GM23338 (cell line): ENCODE data around the gene SLC48A1. TPM values are rescaled to one million over a fixed set of nuclear protein-coding genes. Genes with fewer than 3 reads are reported as not detected.
A peak's percentile ranks its signal among the peaks of the same experiment; 100 is the strongest.

Experiments used
- ATAC-seq: fragments of 200-7000 bp; cut with Tn5 transposase; 3 replicates; pipeline ENCODE4 v1.9.1; 2020
- DNase-seq: peaks from one replicate; pipeline ENCODE4 v3.0.0-alpha.2; 2015; ENCODE audit warnings: low spot score
- H2AFZ ChIP-seq: fragments of 200-600 bp; sonication (generic); 2 replicates; pipeline ENCODE4 v1.8.0; 2016; ENCODE audit warnings: antibody characterized with exemption, mild to moderate bottlenecking, moderate library complexity
- H3F3A ChIP-seq: fragments of 200-600 bp; sonication (generic); replicated peaks from 2 replicates; pipeline ENCODE4 v1.8.0; 2017; ENCODE audit warnings: antibody characterized with exemption, mixed run types, low read depth
- H3K27ac ChIP-seq: fragments of 200-600 bp; sonication (generic); 2 replicates; pipeline ENCODE4 v1.6.1; 2016; ENCODE audit warnings: low read depth
- H3K27me3 ChIP-seq: fragments of 200-600 bp; sonication (generic); 2 replicates; pipeline ENCODE4 v1.8.0; 2016; ENCODE audit warnings: mild to moderate bottlenecking, mixed run types, moderate library complexity; ENCODE audit not compliant: insufficient read depth
- H3K36me3 ChIP-seq: fragments of 200-600 bp; sonication (generic); 2 replicates; pipeline ENCODE4 v1.8.0; 2016; ENCODE audit warnings: mild to moderate bottlenecking; ENCODE audit not compliant: insufficient read depth
- H3K4me1 ChIP-seq: fragments of 200-600 bp; sonication (generic); 2 replicates; pipeline ENCODE4 v1.8.0; 2016; ENCODE audit warnings: mild to moderate bottlenecking, moderate library complexity; ENCODE audit not compliant: insufficient read depth
- H3K4me2 ChIP-seq: fragments of 200-600 bp; sonication (generic); 2 replicates; pipeline ENCODE4 v1.7.1; 2017; ENCODE audit warnings: mixed run types
- H3K4me3 ChIP-seq: fragments of 200-600 bp; sonication (generic); 2 replicates; pipeline ENCODE4 v1.6.1; 2016; ENCODE audit warnings: mixed run types
- H3K79me2 ChIP-seq: fragments of 200-600 bp; sonication (generic); replicated peaks from 2 replicates; pipeline ENCODE4 v1.8.0; 2017; ENCODE audit warnings: mild to moderate bottlenecking; ENCODE audit not compliant: insufficient read depth
- H3K9me2 ChIP-seq: fragments of 200-600 bp; sonication (generic); 2 replicates; pipeline ENCODE4 v1.8.0; 2017; ENCODE audit not compliant: insufficient read depth
- H4K20me1 ChIP-seq: fragments of 200-600 bp; sonication (generic); replicated peaks from 2 replicates; pipeline ENCODE4 v1.8.0; 2017; ENCODE audit warnings: mild to moderate bottlenecking; ENCODE audit not compliant: insufficient read depth
- H3K27ac Mint-ChIP-seq: 2 replicates; pipeline ENCODE4 v1.8.0; 2020; ENCODE audit warnings: inconsistent platforms, mild to moderate bottlenecking, moderate library complexity, mixed read lengths
- H3K27me3 Mint-ChIP-seq: 3 replicates; pipeline ENCODE4 v1.8.0; 2022; ENCODE audit warnings: low read depth, mild to moderate bottlenecking, moderate library complexity, mixed read lengths, inconsistent platforms; ENCODE audit not compliant: insufficient read depth, poor library complexity
- H3K36me3 Mint-ChIP-seq: 3 replicates; pipeline ENCODE4 v1.8.0; 2021; ENCODE audit warnings: low read depth, mild to moderate bottlenecking, inconsistent platforms, moderate library complexity, mixed read lengths
- H3K4me1 Mint-ChIP-seq: 3 replicates; pipeline ENCODE4 v1.8.0; 2020; ENCODE audit warnings: mild to moderate bottlenecking, inconsistent platforms, mixed read lengths
- H3K4me3 Mint-ChIP-seq: 3 replicates; pipeline ENCODE4 v1.8.0; 2021; ENCODE audit warnings: moderate library complexity, mild to moderate bottlenecking, inconsistent platforms, mixed read lengths
- H3K9me3 Mint-ChIP-seq: 3 replicates; pipeline ENCODE4 v1.8.0; 2020; ENCODE audit warnings: moderate library complexity, mild to moderate bottlenecking, inconsistent platforms, mixed read lengths
- ETS1 ChIP-seq: IDR thresholded peaks from 2 replicates; pipeline ENCODE4 v1.6.1; 2016; ENCODE audit warnings: antibody characterized with exemption
- JUNB ChIP-seq: IDR thresholded peaks from one replicate; pipeline ENCODE4 v1.6.1; 2016; ENCODE audit warnings: antibody characterized with exemption; ENCODE audit not compliant: unreplicated experiment
- NANOG ChIP-seq: IDR thresholded peaks from 2 replicates; pipeline ENCODE4 v1.6.1; 2016; ENCODE audit warnings: antibody characterized with exemption, borderline replicate concordance
- ZNF331 ChIP-seq: fragments of 250-450 bp; sonication (Bioruptor Pico); IDR thresholded peaks from 2 replicates; pipeline ENCODE4 v1.5.0; 2020; ENCODE audit warnings: low read depth, mild to moderate bottlenecking, moderate library complexity
- polyA plus RNA-seq: library from polyadenylated mRNA; unstranded; fragments of >200 nt; fragmentation: Nextera tagmentation; extraction: Ambion mirVana; gene quantifications from 2 replicates; pipeline ENCODE4 v1.2.1, GENCODE V29; 2016
- total RNA-seq: library from RNA; depleted of rRNA; stranded (reverse); fragments of >200 nt; shearing (Covaris generic); gene quantifications from 2 replicates; pipeline ENCODE4 v1.2.3, GENCODE V29; 2014
- TF ChIP-seq, protein P1 (sequence below), 2 experiments: fragments of 200-600 bp in 1 of 2; sonication (generic) in 1 of 2; conservative IDR thresholded peaks; 2 replicates each; pipeline versions ENCODE4 v1.5.1 to v1.6.1; 2016 to 2017; ENCODE audit warnings: antibody characterized with exemption in 2 of 2, low read depth in 2 of 2, mild to moderate bottlenecking in 2 of 2, moderate library complexity in 1 of 2
- TF ChIP-seq, protein P2 (sequence below): IDR thresholded peaks from one replicate; pipeline ENCODE4 v1.6.1; 2018; ENCODE audit warnings: antibody characterized with exemption; ENCODE audit not compliant: unreplicated experiment

Gene SLC48A1
- total and polyA plus RNA-seq, 2 experiments from 2014 or later, result 5.8 to 9.0 TPM

DNA sequence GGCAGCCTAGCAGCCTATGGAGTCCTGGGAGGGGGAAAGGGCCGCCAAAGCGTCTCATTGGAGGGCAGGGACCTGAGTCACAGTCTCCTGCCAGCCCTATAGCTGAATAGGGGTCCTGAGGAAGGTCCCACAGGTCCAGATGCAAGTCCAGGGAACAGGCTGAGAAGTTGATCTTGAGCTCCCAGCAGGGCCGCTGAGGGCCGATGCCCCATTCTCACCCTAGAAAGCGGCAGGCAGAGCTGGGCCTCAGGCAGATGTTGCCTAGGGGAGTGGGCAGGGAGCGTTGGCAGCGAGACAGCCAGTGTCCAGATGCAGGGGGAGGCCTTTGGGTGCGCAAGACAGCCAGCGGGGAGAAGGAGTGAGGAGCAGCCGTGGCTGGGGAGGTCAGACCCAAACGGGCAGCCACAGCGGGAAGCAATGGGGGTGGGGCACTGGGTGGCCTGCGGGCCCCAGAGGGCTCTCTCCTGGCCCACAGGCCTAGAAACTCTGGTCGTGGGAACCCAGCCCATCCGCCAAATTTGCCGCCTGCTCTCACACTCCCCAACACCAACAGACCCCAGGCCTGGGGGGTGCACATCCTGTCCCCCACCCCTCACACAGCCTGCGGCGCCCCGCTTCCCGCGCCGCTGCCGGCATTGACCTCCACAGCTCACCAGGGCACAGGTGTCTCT lies 45.6 kb downstream of the SLC48A1 start (continued):
- TF ChIP-seq, protein P1, sequence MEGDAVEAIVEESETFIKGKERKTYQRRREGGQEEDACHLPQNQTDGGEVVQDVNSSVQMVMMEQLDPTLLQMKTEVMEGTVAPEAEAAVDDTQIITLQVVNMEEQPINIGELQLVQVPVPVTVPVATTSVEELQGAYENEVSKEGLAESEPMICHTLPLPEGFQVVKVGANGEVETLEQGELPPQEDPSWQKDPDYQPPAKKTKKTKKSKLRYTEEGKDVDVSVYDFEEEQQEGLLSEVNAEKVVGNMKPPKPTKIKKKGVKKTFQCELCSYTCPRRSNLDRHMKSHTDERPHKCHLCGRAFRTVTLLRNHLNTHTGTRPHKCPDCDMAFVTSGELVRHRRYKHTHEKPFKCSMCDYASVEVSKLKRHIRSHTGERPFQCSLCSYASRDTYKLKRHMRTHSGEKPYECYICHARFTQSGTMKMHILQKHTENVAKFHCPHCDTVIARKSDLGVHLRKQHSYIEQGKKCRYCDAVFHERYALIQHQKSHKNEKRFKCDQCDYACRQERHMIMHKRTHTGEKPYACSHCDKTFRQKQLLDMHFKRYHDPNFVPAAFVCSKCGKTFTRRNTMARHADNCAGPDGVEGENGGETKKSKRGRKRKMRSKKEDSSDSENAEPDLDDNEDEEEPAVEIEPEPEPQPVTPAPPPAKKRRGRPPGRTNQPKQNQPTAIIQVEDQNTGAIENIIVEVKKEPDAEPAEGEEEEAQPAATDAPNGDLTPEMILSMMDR (conservative IDR thresholded peaks at IDR 0.05; ENCODE audit: low read depth in 2 of 2), result no peak
- TF ChIP-seq ETS1, result no peak
- no peak for TF ChIP-seq ZNF331 (CRISPR knock-in tag)
- no peak for TF ChIP-seq JUNB
- TF ChIP-seq, protein P2, sequence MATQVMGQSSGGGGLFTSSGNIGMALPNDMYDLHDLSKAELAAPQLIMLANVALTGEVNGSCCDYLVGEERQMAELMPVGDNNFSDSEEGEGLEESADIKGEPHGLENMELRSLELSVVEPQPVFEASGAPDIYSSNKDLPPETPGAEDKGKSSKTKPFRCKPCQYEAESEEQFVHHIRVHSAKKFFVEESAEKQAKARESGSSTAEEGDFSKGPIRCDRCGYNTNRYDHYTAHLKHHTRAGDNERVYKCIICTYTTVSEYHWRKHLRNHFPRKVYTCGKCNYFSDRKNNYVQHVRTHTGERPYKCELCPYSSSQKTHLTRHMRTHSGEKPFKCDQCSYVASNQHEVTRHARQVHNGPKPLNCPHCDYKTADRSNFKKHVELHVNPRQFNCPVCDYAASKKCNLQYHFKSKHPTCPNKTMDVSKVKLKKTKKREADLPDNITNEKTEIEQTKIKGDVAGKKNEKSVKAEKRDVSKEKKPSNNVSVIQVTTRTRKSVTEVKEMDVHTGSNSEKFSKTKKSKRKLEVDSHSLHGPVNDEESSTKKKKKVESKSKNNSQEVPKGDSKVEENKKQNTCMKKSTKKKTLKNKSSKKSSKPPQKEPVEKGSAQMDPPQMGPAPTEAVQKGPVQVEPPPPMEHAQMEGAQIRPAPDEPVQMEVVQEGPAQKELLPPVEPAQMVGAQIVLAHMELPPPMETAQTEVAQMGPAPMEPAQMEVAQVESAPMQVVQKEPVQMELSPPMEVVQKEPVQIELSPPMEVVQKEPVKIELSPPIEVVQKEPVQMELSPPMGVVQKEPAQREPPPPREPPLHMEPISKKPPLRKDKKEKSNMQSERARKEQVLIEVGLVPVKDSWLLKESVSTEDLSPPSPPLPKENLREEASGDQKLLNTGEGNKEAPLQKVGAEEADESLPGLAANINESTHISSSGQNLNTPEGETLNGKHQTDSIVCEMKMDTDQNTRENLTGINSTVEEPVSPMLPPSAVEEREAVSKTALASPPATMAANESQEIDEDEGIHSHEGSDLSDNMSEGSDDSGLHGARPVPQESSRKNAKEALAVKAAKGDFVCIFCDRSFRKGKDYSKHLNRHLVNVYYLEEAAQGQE, result no peak
- TF ChIP-seq NANOG, result no peak

DNA sequence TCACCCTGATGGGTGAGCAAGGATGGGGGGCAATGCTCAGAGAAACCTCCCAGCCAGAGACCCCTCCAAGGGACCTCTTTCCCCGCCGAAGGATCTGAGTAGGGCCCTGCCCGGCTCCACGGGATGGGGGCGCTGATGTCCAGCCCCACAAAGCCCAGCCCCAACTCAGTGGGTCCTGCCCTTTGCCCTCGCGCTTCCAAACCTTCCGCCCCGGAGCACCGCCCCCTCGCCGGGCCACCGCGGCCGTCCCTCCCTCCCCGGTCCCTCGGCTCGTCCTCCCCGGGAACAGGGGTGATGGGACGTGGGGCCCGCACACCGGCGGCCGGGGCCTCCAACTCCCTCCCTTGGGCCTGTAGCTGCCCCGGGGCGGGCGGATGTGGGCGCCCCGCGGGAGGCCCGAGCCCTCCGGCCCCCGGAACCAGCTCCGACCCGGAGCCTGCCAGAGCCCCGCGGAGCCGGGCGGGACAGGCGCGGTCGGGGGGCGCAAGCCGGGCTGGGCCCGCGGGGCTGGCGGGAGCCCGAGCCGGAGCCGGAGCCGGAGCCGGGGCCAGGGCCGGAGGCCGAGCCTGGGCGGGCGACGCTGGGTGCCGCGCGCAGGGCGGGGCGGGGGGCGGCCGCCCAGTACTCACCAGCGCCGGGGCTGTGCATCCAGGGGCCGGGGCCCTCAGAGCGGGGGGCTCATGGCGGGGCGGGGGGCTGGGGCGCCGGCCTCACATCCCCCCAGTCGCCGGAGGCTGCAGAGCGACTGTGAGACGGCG lies 46.3 kb downstream of the SLC48A1 start:
- Histone ChIP-seq H3K4me1 (peaks cover 56% of the 10 kb centered on the region), H3K27me3 (no peaks in the 10 kb centered on the region), H3K27ac (peak overlapping the region; percentile 66; the same call in 1 of the 2 replicates), H3K9me2 (0 out of 2 replicates have a peak, but pooled peaks cover 3% of the 10 kb centered on the region), H3K79me2 (peaks cover 55% of the 10 kb centered on the region), H3K36me3 (no peaks in the 10 kb centered on the region), H2AFZ (no peak overlapping the region), H3F3A (peaks cover 3% of the 10 kb centered on the region; the same call in 1 of the 2 replicates), H3K4me3 (peak overlapping the region; percentile 87), H4K20me1 (peaks cover 10% of the 10 kb centered on the region), H3K4me2 (peak overlapping the region; percentile 99)
- H3K36me3 Mint-ChIP-seq, result peaks cover 8% of the 10 kb centered on the region
- H3K4me3 Mint-ChIP-seq, result peak overlapping the region; percentile 90
- H3K27me3 Mint-ChIP-seq, result peaks cover 19% of the 10 kb centered on the region
- DNase-seq (peak; percentile 81), ATAC-seq (peak; percentile 46)
- TF ChIP-seq, protein P2, result no peak
- TF ChIP-seq, protein P1 (conservative IDR thresholded peaks at IDR 0.05; ENCODE audit: low read depth in 2 of 2), result peak; percentile 38 to 54
- H3K27ac Mint-ChIP-seq, result peak overlapping the region; percentile 66; the same call in 1 of the 2 replicates
- H3K4me1 Mint-ChIP-seq, result peaks cover 66% of the 10 kb centered on the region
- H3K9me3 Mint-ChIP-seq, result no peaks in the 10 kb centered on the region
